Globus pallidus (tissue), 1 donor: ENCODE results near the gene PSMD5.
A peak's percentile ranks its signal among the peaks of the same experiment; 100 is the strongest.

Source experiments
- DNase-seq: peaks from one replicate; pipeline ENCODE4 v3.0.0-alpha.2; 2015; ENCODE audit warnings: low spot score

The PSMD5 gene

DNA sequence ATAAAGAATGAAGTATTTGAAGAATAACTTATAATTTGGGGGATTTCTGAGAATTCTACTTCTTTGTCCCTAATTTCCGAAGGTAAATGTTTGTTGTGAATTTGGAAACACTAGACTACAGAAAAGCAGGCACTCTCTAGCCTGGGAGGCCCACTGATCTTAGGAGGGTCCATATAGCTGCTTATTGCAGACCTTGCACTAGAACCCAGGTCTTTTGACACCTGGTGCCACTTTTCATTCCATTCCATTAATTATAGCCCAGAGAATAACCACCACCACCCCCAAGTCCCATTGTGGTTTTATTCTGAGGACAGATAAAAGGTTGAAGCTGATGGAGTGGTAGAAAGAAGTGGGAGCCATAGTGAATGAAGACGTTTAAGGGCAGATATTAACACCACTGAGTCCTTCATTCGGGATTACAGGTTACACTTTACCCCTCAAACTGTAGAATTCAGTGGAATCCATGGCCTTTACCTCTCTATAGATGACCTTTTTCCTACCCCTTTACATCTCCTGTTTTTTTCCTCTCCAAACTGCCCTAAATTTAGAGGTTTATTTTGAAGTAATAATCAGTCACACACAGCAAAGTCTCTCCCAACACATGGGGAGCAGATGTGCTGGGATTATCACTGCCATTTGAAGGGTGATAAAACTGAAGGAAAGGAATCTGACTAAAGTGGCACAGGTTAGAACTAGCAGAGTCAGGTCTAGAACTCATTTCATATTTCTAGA, 12.0 kb upstream of the PSMD5 start:
- no peak for DNase-seq

DNA sequence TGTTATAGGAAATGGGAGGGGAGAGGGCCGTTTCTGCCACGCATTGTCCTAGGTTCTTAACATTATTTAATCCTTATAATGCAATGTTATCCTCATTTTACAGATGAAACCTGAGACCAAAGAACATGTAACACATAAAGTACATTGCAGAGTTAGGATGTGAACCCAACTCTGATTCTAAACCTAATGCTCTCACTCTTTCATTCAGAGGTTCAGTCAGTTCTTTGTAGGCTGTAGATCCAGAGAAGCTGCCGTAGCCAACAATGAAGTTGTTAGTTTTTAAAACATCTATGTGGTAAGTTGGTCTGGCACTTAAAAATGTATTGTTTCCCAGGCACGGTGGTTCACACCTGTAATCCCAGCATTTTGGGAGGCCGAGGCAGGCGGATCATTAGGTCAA, 10.5 kb upstream of the PSMD5 start:
- no peak for DNase-seq

DNA sequence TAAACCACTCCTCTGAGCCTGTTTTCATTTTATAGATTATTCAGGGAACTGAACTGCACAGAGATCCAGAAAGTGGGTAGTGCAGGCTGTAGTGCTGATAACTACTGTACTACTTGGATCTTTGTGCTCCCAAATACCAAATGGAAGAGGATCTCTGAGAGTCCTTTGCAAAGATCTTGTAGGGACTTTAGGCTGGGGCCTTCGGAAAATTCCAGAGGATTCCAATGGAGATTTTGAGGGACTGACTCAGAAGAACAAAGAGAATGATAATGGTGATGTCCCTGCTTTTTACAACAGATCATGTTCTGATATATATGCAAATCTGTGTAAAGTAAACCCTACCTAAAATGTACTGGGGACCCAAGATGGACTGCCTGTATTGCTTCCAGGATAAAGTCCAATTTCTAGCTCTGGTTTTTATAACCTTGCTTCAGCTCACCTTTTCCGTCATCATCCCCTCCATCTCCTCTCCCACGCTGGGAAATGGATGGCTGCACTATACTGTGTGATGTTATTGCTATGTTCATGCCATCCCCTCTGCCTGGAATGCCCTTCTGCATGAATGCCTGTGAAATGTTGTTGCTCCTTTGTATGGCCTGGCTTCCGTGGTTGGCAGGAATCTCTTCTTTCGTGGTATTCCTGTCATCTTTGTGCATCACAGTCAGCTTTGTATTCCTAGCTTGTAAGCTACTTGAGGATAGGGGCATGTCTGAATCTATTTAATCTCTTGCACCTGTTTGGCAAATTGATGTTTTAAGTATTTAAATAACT, 9.7 kb upstream of the PSMD5 start:
- no peak for DNase-seq

DNA sequence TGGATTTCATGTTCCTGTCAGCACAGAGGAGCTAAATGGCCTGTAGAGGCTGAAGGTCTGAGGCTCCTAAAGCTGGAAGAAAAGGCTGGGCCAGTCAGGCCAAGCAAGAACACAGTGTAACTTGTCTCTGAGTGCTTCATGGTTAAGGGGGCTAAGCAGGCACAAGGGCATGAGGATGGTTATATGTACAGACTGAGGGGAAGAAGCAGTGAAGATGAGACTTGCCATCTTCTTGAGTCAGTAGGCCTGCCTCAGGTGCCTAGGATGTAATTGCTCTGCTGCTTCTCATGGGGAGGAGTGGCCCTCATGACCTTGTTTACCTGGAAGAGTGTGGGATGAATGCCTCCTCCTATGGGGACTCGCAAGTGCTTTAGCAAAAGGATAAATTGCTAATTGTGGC, 8.7 kb upstream of the PSMD5 start:
- DNase-seq, result no peak

DNA sequence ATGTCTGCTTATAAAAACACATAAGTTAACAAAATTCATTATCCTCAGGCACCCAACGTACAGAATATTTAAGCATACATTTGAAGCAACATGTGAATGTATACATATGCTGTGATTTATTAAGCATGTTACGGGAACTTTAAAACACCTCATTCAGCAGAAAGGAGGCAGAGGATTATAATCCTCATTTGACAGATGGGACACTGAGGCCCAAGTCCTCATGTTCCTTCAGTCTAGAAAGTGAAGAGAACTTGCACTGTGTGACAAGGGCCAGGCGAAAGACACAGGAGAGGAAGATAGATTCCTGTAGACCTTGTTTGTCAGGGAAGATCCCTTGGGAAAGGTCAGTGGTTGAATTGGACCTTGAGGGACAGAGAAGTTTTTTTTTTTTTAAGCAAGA, 7.6 kb upstream of the PSMD5 start:
- no peak for DNase-seq

- DNase-seq, result no peak
Measured at GRCh38 chr9:120846906-120847305, 4.2 kb upstream of the PSMD5 start.

GRCh38 chr9:120846251-120846889, 3.6 kb upstream of the PSMD5 start:
- DNase-seq, result no peak

GRCh38 chr9:120845255-120845654, 2.5 kb upstream of the PSMD5 start:
- DNase-seq, result no peak

DNA sequence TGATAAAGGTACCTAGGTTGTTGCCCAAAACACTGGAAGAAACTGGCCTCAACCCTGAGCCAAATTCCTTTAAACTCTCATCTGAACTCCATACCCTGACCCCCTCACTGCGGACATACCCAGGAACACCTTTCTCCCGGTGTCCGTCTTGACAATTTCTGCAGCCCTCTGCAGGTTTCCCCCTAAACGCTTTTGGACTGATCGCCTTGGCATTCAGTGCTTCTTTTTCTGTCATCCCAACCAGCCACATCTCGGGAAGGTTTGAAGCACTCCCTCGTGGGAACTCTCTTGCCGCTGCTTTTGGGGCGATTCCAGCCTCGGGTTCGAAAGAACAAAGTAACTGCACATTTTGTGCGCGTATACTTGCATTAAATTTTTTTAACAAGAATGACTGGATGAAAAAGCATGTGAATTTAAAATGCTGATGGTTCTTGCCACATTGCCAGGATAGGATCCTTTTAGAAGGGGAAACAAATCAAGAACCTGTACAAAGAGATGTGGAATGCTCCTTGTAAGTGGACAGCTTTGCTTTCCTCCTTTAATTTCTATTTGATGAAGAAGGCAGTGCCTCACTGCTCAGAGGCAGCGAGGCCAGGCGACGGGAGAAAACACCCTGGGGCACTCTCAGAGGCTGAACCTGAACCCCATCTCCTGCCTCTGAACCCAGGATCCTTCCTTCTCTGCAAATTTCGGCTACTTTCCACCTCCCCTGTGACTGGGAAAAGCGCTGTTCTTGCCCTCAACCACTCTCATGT, 615 bp downstream of the PSMD5 start:
- DNase-seq, result peak; percentile 3

GRCh38 chr9:120839146-120839545, 3.6 kb downstream of the PSMD5 start:
- no peak for DNase-seq

DNA sequence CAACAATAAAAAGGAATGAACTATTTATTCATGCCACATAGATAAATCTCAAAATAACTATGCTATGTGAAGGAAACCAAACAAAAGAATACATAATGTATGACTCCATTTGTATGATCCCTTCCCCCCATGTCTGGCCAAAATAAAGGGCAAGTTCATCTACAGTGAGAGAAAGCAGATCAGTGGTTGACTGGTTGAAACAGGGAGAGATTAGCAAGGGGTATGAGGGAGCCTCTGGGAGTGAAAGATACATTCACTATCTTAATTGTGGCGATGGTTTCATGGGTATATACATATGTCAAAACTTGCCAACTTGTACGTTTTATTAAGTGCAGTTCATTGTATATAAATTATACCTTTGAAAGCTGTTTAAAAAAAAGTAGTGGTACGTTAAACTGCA, 4.8 kb downstream of the PSMD5 start:
- DNase-seq, result no peak

- no peak for DNase-seq
Measured at GRCh38 chr9:120833325-120833724, 9.4 kb downstream of the PSMD5 start.

DNA sequence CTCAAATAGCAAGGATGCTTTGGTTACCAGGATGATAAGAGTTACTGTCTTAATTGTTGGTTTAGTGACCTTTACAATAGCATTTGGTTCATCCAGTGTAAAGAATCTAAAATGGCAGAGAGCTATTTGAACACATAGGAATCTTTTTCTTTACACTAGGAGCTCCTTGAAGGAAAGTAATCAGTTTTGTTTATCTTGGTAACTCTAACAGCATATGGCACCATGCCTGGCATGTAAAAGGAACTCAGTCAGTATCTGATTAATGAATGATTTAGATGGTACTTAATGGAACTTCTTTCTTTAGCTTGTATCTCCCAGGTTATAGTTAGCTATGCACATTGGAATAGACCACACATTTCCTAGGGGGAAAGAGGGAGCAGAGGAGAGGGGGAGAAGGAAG, 9.9 kb downstream of the PSMD5 start:
- no peak for DNase-seq

- no peak for DNase-seq
Measured at GRCh38 chr9:120830865-120831264, 11.9 kb downstream of the PSMD5 start.

- no peak for DNase-seq
Measured at GRCh38 chr9:120830151-120830550, 12.6 kb downstream of the PSMD5 start.

GRCh38 chr9:120829650-120830049, 13.1 kb downstream of the PSMD5 start:
- DNase-seq, result no peak

DNA sequence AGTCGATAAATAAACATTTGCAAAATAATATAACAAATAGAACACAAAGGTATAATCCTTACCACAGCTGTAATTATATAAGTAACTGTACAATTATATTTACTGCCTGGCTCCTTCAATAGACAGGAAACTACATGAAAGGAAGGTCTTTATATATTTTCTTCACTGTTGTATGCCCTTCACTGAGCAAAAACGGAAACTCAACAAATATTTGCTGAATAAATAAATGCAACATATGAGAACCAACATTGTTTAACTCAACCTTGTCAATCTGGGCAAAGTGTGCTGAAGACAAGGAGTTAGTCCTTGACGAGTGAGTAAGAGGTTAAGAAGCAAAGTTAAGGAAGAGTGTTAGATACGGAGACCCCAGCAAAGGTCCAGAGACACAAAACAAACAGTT, 22.6 kb downstream of the PSMD5 start:
- DNase-seq, result no peak

GRCh38 chr9:120818595-120818994, 24.1 kb downstream of the PSMD5 start:
- DNase-seq, result no peak

- DNase-seq, result no peak
Measured at GRCh38 chr9:120815075-120815474, 27.6 kb downstream of the PSMD5 start.

DNA sequence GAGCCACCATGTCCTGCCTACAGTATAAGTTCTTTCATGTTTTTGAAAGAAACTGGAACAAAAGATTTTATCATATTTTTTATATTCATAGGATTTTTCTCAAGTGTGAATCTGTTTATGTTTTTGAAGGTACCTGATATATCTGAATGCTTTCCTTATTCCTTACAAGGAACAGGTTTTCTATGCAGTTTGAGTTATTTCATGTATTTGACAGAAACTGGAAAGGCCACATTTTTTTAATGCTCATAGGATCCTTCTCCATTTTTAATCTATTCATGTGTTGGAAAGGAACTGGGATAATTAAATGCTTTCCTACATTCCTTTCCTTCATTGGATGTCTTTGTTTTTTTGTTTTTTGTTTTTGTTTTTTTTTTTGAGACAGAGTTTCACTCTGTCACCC, 33.8 kb downstream of the PSMD5 start:
- no peak for DNase-seq

- DNase-seq, result no peak
Measured at GRCh38 chr9:120807607-120808379, 34.9 kb downstream of the PSMD5 start.
